ENCODE measurements around the gene MTMR10. TPM values are rescaled to one million over a fixed set of nuclear protein-coding genes. Genes with fewer than 3 reads are reported as not detected.

The MTMR10 gene
- total and polyA plus RNA-seq, 2 donors (not counting 3 experiments of a cell fraction or from before 2014, with no cell fraction given) = 48.3 to 88.5 TPM

DNA sequence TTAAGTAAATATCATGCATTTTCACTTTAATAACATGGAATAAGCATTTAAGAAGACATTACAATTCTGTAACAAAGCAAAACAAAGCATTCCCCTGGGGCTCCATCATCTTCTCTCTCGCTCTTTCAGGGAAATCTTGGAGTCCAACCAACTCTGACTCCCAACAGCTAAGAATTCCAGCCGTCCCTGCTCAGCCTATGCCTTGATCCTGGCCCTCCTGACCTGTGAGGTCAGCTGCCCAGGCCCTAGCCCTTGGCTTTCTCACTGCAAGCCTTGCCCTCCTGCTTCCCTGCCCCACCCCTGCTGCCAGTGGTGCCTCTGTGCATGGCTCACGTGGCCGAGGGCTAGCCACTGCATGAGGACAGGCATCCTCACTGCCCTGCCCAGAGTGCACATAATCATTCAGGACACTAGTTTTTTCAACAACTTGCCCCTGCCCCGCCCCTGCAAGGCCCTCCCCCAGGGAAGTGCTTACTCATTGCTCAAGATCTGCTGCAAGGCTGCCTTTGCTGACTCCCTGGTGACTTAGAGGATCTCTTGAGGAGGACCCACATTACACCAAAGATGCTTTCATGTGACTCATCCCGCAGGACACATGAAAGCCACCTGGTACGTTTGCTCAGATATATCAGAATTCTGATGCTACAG lies 37.6 kb downstream of the MTMR10 start:
- FAIRE-seq = no peak
- ChIA-PET POLR2A (no interaction called here), CTCF (interaction anchor here (19.0 kb wide), 1 partner anchor 174 kb away, joined by 129 read pairs; no protein-coding TSS in a partner anchor)
- DNase-seq (ENCODE audit: low read depth, low spot score) = peak; percentile 37
- dilution Hi-C loops (cut with MboI; ENCODE audit: extremely low pct_ligation_motif_present, low sequenced_read_pairs) (no loop called here), intact Hi-C loops (cut with micrococcal nuclease) (no loop called here)
- Histone ChIP-seq H3K27me3 (ENCODE audit: control insufficient read depth in 2 of 2, insufficient read depth in 2 of 2, low read length in 2 of 2) (no peaks in the 10 kb centered on the region), H4K20me1 (replicated peaks; ENCODE audit: control insufficient read depth, extremely low read depth, insufficient read depth, low read length) (no peaks in the 10 kb centered on the region), H3K4me2 (ENCODE audit: insufficient read depth, low read length) (no peak overlapping the region), H3K9me1 (replicated peaks; ENCODE audit: control insufficient read depth, extremely low read depth, insufficient read depth, low read length) (no peaks in the 10 kb centered on the region), H3K4me1 (ENCODE audit: control insufficient read depth, extremely low read depth, insufficient read depth, low read length) (peaks cover 16% of the 10 kb centered on the region), H3K79me2 (ENCODE audit: control insufficient read depth, insufficient read depth, low read length) (peaks cover 2% of the 10 kb centered on the region), H3K9ac (replicated peaks; ENCODE audit: extremely low read depth, insufficient read depth, low read length) (no peak overlapping the region), H3K9me3 (replicated peaks; ENCODE audit: control insufficient read depth, insufficient read depth, low read length) (no peaks in the 10 kb centered on the region), H3K4me3 (replicated peaks in 1 of 3; ENCODE audit: insufficient read depth in 1 of 3, low read depth in 1 of 3, low read length in 3 of 3) (no peak overlapping the region), H3K36me3 (ENCODE audit: control insufficient read depth in 2 of 2, extremely low read depth in 1 of 2, insufficient read depth in 2 of 2, low read length in 2 of 2) (peaks cover 37 to 51% of the 10 kb centered on the region in 2 experiments), H3K27ac (ENCODE audit: insufficient read depth, low read depth, low read length) (peak overlapping the region; percentile 10), H2AFZ (ENCODE audit: low read depth, low read length) (no peak overlapping the region)
- TF ChIP-seq POLR2AphosphoS5 (IDR thresholded peaks at IDR 0.05; ENCODE audit: insufficient read depth, low read depth, low read length) = no peak
- peak; percentile 41 for TF ChIP-seq FOS (IDR thresholded peaks at IDR 0.05; ENCODE audit: borderline replicate concordance, insufficient read depth, low read length)
- no TSS peak for BruUV-seq (replicated peaks)

DNA sequence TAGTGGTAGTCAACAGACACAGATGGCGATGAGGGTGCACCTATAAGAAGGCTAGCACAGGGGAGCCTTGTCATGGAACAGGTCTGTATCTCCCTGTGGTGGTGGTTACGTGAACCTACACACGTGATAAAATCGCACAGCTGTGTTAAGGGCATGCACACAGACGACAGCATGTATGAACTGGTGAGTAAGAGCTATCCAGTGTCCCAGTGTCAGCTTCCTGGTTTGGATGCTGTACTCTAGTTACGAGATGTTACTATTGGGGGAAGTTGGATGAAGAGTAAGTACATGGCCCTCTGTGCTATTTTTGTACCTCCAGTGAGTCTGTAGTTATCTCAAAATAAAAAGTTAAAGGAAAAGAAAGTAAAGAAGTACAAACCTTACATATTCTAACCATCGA lies 38.2 kb downstream of the MTMR10 start:
- TF ChIP-seq GATA2 (IDR thresholded peaks at IDR 0.05; ENCODE audit: insufficient read depth, insufficient read length, low read depth, low read length) = no peak
- no peak for TF ChIP-seq JUN (IDR thresholded peaks at IDR 0.05; ENCODE audit: borderline replicate concordance, insufficient read depth, insufficient read length, low read depth)
- no peak for TF ChIP-seq POLR2A (IDR thresholded peaks at IDR 0.05; ENCODE audit: low read depth, low read length)
- TF ChIP-seq, protein P1, sequence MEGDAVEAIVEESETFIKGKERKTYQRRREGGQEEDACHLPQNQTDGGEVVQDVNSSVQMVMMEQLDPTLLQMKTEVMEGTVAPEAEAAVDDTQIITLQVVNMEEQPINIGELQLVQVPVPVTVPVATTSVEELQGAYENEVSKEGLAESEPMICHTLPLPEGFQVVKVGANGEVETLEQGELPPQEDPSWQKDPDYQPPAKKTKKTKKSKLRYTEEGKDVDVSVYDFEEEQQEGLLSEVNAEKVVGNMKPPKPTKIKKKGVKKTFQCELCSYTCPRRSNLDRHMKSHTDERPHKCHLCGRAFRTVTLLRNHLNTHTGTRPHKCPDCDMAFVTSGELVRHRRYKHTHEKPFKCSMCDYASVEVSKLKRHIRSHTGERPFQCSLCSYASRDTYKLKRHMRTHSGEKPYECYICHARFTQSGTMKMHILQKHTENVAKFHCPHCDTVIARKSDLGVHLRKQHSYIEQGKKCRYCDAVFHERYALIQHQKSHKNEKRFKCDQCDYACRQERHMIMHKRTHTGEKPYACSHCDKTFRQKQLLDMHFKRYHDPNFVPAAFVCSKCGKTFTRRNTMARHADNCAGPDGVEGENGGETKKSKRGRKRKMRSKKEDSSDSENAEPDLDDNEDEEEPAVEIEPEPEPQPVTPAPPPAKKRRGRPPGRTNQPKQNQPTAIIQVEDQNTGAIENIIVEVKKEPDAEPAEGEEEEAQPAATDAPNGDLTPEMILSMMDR (IDR thresholded peaks at IDR 0.05; ENCODE audit: extremely low read depth in 1 of 2, insufficient read depth in 1 of 2, low read depth in 1 of 2, low read length in 2 of 2) = no peak
- TF ChIP-seq MYC (IDR thresholded peaks at IDR 0.05; ENCODE audit: low read depth, low read length) = no peak
- TF ChIP-seq FOS (IDR thresholded peaks at IDR 0.05; ENCODE audit: borderline replicate concordance, insufficient read depth, low read length) = no peak
- TF ChIP-seq, protein P2, sequence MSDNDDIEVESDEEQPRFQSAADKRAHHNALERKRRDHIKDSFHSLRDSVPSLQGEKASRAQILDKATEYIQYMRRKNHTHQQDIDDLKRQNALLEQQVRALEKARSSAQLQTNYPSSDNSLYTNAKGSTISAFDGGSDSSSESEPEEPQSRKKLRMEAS (IDR thresholded peaks at IDR 0.05; ENCODE audit: insufficient read depth, insufficient read length) = no peak
- TF ChIP-seq POLR2AphosphoS5 (IDR thresholded peaks at IDR 0.05; ENCODE audit: insufficient read depth, low read depth, low read length) = no peak
- no peak for TF ChIP-seq EZH2 (IDR thresholded peaks at IDR 0.05; ENCODE audit: borderline replicate concordance, low read depth, low read length, severe bottlenecking)
- no peak for FAIRE-seq
- ChIA-PET POLR2A (no interaction called here), CTCF (interaction anchor here (1.1 to 19.0 kb wide), 2 partner anchors 20 to 175 kb away, joined by 3 to 129 read pairs; no protein-coding TSS in a partner anchor)
- Histone ChIP-seq H3K9me3 (replicated peaks; ENCODE audit: control insufficient read depth, insufficient read depth, low read length) (no peaks in the 10 kb centered on the region), H3K27ac (ENCODE audit: insufficient read depth, low read depth, low read length) (no peak overlapping the region), H3K9me1 (replicated peaks; ENCODE audit: control insufficient read depth, extremely low read depth, insufficient read depth, low read length) (no peaks in the 10 kb centered on the region), H2AFZ (ENCODE audit: low read depth, low read length) (no peak overlapping the region), H3K4me1 (ENCODE audit: control insufficient read depth, extremely low read depth, insufficient read depth, low read length) (peaks cover 16% of the 10 kb centered on the region), H3K27me3 (ENCODE audit: control insufficient read depth in 2 of 2, insufficient read depth in 2 of 2, low read length in 2 of 2) (no peaks in the 10 kb centered on the region), H3K36me3 (ENCODE audit: control insufficient read depth in 2 of 2, extremely low read depth in 1 of 2, insufficient read depth in 2 of 2, low read length in 2 of 2) (peaks cover 38 to 51% of the 10 kb centered on the region in 2 experiments), H3K4me2 (ENCODE audit: insufficient read depth, low read length) (no peak overlapping the region), H3K4me3 (replicated peaks in 1 of 3; ENCODE audit: insufficient read depth in 1 of 3, low read depth in 1 of 3, low read length in 3 of 3) (no peak overlapping the region), H4K20me1 (replicated peaks; ENCODE audit: control insufficient read depth, extremely low read depth, insufficient read depth, low read length) (no peaks in the 10 kb centered on the region), H3K79me2 (ENCODE audit: control insufficient read depth, insufficient read depth, low read length) (peaks cover 2% of the 10 kb centered on the region), H3K9ac (replicated peaks; ENCODE audit: extremely low read depth, insufficient read depth, low read length) (no peak overlapping the region)
- no peak for DNase-seq (ENCODE audit: low read depth, low spot score)
- intact Hi-C loops (cut with micrococcal nuclease) = no loop called here
- no TSS peak for BruUV-seq (replicated peaks)
- dilution Hi-C loops (cut with MboI; ENCODE audit: extremely low pct_ligation_motif_present, low sequenced_read_pairs) = no loop called here
